HepG2 (cell line): ENCODE measurements around the gene CCDC57. TPM values are rescaled to one million over a fixed set of nuclear protein-coding genes. Genes with fewer than 3 reads are reported as not detected.

Experiments
- BCL6 ChIP-seq: IDR thresholded peaks from 2 replicates; pipeline ENCODE4 v1.6.1; 2016; ENCODE audit warnings: missing genetic modification reagents, missing compliant biosample characterization
- BORCS8-MEF2B ChIP-seq: sonication (generic); formaldehyde crosslinking; IDR thresholded peaks from 2 replicates; pipeline ENCODE4 v1.8.0; 2022; ENCODE audit warnings: mild to moderate bottlenecking, missing genetic modification reagents
- CTCF ChIP-seq: sonication (generic); formaldehyde crosslinking; IDR thresholded peaks from 2 replicates; pipeline ENCODE4 v1.5.0; 2020; ENCODE audit warnings: mild to moderate bottlenecking, missing genetic modification reagents, moderate library complexity
- GRHL1 ChIP-seq: sonication (generic); formaldehyde crosslinking; conservative IDR thresholded peaks from 2 replicates; pipeline ENCODE4 v1.8.0; 2022; ENCODE audit warnings: missing genetic modification reagents
- HDAC2 ChIP-seq: sonication (generic); formaldehyde crosslinking; IDR thresholded peaks from 2 replicates; pipeline ENCODE4 v1.4.0; 2020; ENCODE audit warnings: missing genetic modification reagents
- HINFP ChIP-seq: sonication (generic); formaldehyde crosslinking; IDR thresholded peaks from 2 replicates; pipeline ENCODE4 v1.4.0; 2020; ENCODE audit warnings: low read depth, mild to moderate bottlenecking, missing genetic modification reagents
- HNRNPL ChIP-seq: fragments of 200-400 bp; formaldehyde crosslinking; IDR thresholded peaks from 2 replicates; pipeline ENCODE4 v1.6.1; 2017; ENCODE audit warnings: mild to moderate bottlenecking, low read depth, low read length
- HOXD1 ChIP-seq: sonication (generic); formaldehyde crosslinking; IDR thresholded peaks from 2 replicates; pipeline ENCODE4 v1.5.0; 2020; ENCODE audit warnings: missing genetic modification reagents
- MIXL1 ChIP-seq: IDR thresholded peaks from 2 replicates; pipeline ENCODE4 v1.6.1; 2016
- MTA1 ChIP-seq: sonication (generic); formaldehyde crosslinking; IDR thresholded peaks from 2 replicates; pipeline ENCODE4 v1.4.0; 2020; ENCODE audit warnings: missing genetic modification reagents, mild to moderate bottlenecking, borderline replicate concordance
- NFATC3 ChIP-seq: sonication (generic); formaldehyde crosslinking; IDR thresholded peaks from 2 replicates; pipeline ENCODE4 v1.5.1; 2020; ENCODE audit warnings: mild to moderate bottlenecking, missing genetic modification reagents
- POLR2G ChIP-seq: fragments of 200-400 bp; formaldehyde crosslinking; IDR thresholded peaks from 2 replicates; pipeline ENCODE4 v1.6.1; 2018; ENCODE audit warnings: mild to moderate bottlenecking, low read depth, low read length, moderate library complexity
- SRSF1 ChIP-seq: fragments of 200-400 bp; formaldehyde crosslinking; optimal IDR thresholded peaks from 2 replicates; pipeline ENCODE3; 2017; ENCODE audit warnings: mild to moderate bottlenecking, low read depth, low read length, moderate library complexity
- ZNF10 ChIP-seq: sonication (generic); formaldehyde crosslinking; IDR thresholded peaks from 2 replicates; pipeline ENCODE4 v1.4.0; 2020; ENCODE audit warnings: mild to moderate bottlenecking, low read depth, missing genetic modification reagents, borderline replicate concordance
- ZNF18 ChIP-seq: sonication (generic); formaldehyde crosslinking; IDR thresholded peaks from 2 replicates; pipeline ENCODE4 v1.8.0; 2022; ENCODE audit warnings: mild to moderate bottlenecking, missing genetic modification reagents; ENCODE audit not compliant: insufficient replicate concordance
- ZNF562 ChIP-seq: sonication (generic); formaldehyde crosslinking; IDR thresholded peaks from 2 replicates; pipeline ENCODE4 v1.8.0; 2022; ENCODE audit warnings: missing genetic modification reagents, borderline replicate concordance
- ZNF572 ChIP-seq: sonication (generic); formaldehyde crosslinking; IDR thresholded peaks from 2 replicates; pipeline ENCODE4 v1.5.1; 2020; ENCODE audit warnings: mild to moderate bottlenecking, missing genetic modification reagents
- ZNF678 ChIP-seq: sonication (generic); formaldehyde crosslinking; IDR thresholded peaks from 2 replicates; pipeline ENCODE4 v1.4.0; 2020; ENCODE audit warnings: mild to moderate bottlenecking, missing genetic modification reagents
- ZNF770 ChIP-seq: sonication (generic); formaldehyde crosslinking; IDR thresholded peaks from 2 replicates; pipeline ENCODE4 v1.5.0; 2020; ENCODE audit warnings: mild to moderate bottlenecking, missing genetic modification reagents
- polyA plus RNA-seq, 8 experiments: library from polyadenylated mRNA; depleted of rRNA in 3 of 8; stranded (reverse) in 7 of 8; unstranded in 1 of 8; fragments of >200 nt; fragmentation: Illumina TruSeq in 4 of 8; extraction: Trizol in 4 of 8; gene quantifications; 2 replicates each; pipeline versions ENCODE4 v1.2.1 to v1.2.3, GENCODE V29; 2011 to 2016; ENCODE audit warnings: low read depth in 4 of 8, missing spikeins in 1 of 8, mixed read lengths in 1 of 8; ENCODE audit not compliant: insufficient read depth in 1 of 8
- total RNA-seq, 5 experiments: library from RNA; depleted of rRNA; stranded (reverse); fragments of >200 nt; fragmentation: Illumina TruSeq; extraction: Trizol; gene quantifications; 2 replicates each; pipeline ENCODE4 v1.2.3, GENCODE V29; 2016; ENCODE audit warnings: low read depth in 1 of 5
- TF ChIP-seq, protein P1 (sequence below): sonication (generic); formaldehyde crosslinking; IDR thresholded peaks from 2 replicates; pipeline ENCODE4 v1.4.0; 2020; ENCODE audit warnings: missing genetic modification reagents

The CCDC57 gene
- total and polyA plus RNA-seq, 2 of the 13 experiments (the other 11 are each of a cell fraction or from before 2014, with no cell fraction given) = 59.3 to 59.9 TPM

- TF ChIP-seq ZNF770 (CRISPR knock-in tag) = peak; percentile 56; the same call in 1 of the 2 replicates
- peak; percentile 90 for TF ChIP-seq MTA1 (CRISPR knock-in tag)
- TF ChIP-seq CTCF (CRISPR knock-in tag) = peak; percentile 96
- TF ChIP-seq BCL6 (CRISPR knock-in tag) = peak; percentile 98
- peak; percentile 29; the same call in 1 of the 2 replicates for TF ChIP-seq ZNF562 (CRISPR knock-in tag)
- TF ChIP-seq BORCS8-MEF2B (CRISPR knock-in tag) = peak; percentile 99
- peak; percentile 98 for TF ChIP-seq HNRNPL
- peak; percentile 96 for TF ChIP-seq ZNF678
- peak; percentile 37; the same call in 1 of the 2 replicates for TF ChIP-seq NFATC3 (CRISPR knock-in tag)
- TF ChIP-seq MIXL1 (CRISPR knock-in tag) = peak; percentile 83
- peak; percentile 81 for TF ChIP-seq HOXD1 (CRISPR knock-in tag)
- peak; percentile 90; the same call in 1 of the 2 replicates for TF ChIP-seq ZNF10 (CRISPR knock-in tag)
- TF ChIP-seq SRSF1 = no peak
- TF ChIP-seq HINFP (CRISPR knock-in tag) = peak; percentile 95; the same call in 1 of the 2 replicates
- peak; percentile 93 for TF ChIP-seq HDAC2 (CRISPR knock-in tag)
- TF ChIP-seq ZNF572 (CRISPR knock-in tag) = peak; percentile 83; the same call in 1 of the 2 replicates
- TF ChIP-seq POLR2G = peak; percentile 17
- TF ChIP-seq, protein P1, sequence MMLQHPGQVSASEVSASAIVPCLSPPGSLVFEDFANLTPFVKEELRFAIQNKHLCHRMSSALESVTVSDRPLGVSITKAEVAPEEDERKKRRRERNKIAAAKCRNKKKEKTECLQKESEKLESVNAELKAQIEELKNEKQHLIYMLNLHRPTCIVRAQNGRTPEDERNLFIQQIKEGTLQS (CRISPR knock-in tag) = no peak
- no peak for TF ChIP-seq GRHL1 (CRISPR knock-in tag)
- TF ChIP-seq ZNF18 = peak; percentile 87
Observed at GRCh38 chr17:82236142-82236971, 23.7 kb upstream of the CCDC57 start (continued).
